ENCODE measurements around the gene PTX3.

Gene PTX3

DNA sequence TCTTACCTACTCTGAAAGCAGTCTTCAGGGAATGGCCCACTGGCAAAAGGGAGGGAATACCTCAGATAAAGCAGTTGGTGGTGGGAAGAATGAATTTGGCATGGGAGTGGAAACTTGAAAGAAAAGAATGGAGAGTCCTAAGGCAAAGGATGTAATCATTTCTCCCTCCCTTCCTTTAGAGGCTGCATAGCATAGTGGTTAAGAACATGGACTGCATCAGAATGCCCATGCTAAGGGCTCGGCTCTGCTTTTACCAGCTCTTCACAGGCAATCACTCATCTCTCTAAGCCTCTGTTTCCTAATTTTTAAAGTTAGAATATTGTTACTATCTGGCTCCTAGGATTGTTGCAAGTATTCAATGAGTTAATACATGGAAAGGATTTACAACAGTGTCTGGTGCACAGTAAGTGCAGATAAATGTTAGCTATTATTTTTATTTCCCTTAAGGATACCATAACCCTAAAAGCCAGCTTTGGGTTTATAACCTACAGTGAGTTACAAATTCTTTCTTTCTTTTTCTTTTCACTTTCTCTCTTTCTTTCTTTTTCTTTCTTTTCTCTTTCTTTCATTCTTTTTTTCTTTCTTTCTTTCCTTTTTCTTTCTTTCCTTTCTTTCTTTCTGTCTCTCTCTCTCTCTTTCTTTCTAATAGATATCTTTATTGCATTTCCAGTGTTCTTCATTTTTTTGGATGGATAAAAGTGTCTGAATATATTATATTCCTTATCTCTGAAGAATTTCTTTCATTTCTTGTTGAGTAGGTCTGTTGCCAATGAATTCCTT, 43.0 kb downstream of the PTX3 start:
- DNase-seq: no peak

DNA sequence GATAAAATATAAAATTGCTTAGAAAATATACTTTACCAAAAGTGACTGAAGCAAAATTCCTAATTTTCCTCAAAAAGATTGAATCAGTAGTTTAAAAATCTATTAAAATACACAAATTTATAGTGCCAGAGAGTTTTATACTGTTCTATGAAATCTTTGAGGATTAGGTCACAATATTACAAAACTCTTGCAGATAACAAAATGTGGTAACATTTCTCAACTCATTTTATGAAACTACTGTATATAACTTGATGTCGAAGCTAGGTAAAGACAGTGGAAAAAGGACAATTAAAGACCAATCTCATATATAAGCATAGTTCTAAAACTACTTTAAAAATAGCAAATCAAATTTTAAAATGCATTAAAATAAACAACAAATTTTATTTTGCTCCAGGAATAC, 50.7 kb downstream of the PTX3 start:
- no peak for DNase-seq

DNA sequence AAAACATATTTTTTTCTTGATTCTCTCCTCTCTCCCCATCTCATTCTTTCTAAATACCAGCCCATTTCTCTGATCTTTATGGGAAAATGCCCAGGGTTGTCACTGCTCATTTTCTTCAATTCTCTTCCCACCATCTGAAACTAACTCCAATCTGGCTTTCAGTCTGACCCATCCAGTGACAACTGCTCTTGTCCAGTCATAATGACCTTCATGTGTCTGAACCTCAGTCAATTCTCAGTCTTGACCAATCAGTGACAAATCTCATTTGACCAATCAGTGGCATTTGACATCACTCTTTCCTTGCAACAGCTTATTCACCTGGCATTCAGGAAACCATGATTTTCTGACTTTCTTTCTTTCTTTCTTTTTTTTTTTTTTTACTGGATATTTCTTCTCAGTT, 51.5 kb downstream of the PTX3 start:
- no peak for DNase-seq

DNA sequence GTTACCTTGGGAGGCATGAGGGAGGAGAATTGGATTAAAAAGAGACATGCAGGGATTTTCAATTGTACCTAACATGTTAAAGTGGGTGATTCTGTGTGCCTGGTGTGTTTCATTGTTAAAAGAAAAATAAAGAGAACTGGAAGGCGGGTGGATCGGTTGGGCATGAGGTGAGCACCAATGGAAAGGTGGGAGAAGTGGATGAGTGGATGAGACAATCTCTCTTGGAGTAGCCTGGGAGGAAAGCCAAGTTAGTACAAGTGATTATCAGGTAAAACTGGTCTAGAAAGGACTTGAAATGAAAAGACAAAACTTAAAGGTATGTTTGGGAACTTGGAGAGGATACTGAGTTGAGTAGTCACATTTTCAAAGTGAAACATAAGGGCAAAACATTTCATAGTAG, 54.5 kb downstream of the PTX3 start:
- DNase-seq: no peak

All from NCI-H1436 (cell line).